Gastrocnemius medialis (tissue), 4 donors: ENCODE results near the gene HSPE1.

Experiments
- CTCF ChIP-seq, 5 experiments: fragments of 450-650 bp in 3 of 5; fragments of 200-600 bp in 2 of 5; sonication (generic) in 2 of 5; IDR thresholded peaks in 4 of 5; conservative IDR thresholded peaks in 1 of 5; 1 replicate in 4 of 5; 2 replicates in 1 of 5; pipeline ENCODE4 v1.5.1; 2016 to 2019; ENCODE audit warnings: antibody characterized with exemption in 5 of 5, mild to moderate bottlenecking in 3 of 5, moderate library complexity in 3 of 5
- POLR2A ChIP-seq, 2 donors: fragments of 450-650 bp; IDR thresholded peaks; one replicate each; pipeline ENCODE4 v1.6.1; 2017; ENCODE audit warnings: antibody characterized with exemption in 2 of 2, mild to moderate bottlenecking in 2 of 2, moderate library complexity in 2 of 2

- TF ChIP-seq CTCF (IDR thresholded peaks at IDR 0.05 in 4 of 5, conservative IDR thresholded peaks at IDR 0.05 in 1 of 5), result no peak
- TF ChIP-seq POLR2A (IDR thresholded peaks at IDR 0.05), result no peak
Observed at GRCh38 chr2:197514754-197515153, 14.6 kb downstream of the HSPE1 start.
